DMS153 treated with DMSO at 0.1 percent for 48 hours (cell line): Measurements from ENCODE around the gene STEAP3.

ENCODE experiments used
- DNase-seq: peaks from one replicate; lab custom pipeline; 2025; ENCODE audit not compliant: unreplicated experiment; lab: John Stamatoyannopoulos, UW

Gene STEAP3, protein sequence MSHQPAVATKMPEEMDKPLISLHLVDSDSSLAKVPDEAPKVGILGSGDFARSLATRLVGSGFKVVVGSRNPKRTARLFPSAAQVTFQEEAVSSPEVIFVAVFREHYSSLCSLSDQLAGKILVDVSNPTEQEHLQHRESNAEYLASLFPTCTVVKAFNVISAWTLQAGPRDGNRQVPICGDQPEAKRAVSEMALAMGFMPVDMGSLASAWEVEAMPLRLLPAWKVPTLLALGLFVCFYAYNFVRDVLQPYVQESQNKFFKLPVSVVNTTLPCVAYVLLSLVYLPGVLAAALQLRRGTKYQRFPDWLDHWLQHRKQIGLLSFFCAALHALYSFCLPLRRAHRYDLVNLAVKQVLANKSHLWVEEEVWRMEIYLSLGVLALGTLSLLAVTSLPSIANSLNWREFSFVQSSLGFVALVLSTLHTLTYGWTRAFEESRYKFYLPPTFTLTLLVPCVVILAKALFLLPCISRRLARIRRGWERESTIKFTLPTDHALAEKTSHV

DNA sequence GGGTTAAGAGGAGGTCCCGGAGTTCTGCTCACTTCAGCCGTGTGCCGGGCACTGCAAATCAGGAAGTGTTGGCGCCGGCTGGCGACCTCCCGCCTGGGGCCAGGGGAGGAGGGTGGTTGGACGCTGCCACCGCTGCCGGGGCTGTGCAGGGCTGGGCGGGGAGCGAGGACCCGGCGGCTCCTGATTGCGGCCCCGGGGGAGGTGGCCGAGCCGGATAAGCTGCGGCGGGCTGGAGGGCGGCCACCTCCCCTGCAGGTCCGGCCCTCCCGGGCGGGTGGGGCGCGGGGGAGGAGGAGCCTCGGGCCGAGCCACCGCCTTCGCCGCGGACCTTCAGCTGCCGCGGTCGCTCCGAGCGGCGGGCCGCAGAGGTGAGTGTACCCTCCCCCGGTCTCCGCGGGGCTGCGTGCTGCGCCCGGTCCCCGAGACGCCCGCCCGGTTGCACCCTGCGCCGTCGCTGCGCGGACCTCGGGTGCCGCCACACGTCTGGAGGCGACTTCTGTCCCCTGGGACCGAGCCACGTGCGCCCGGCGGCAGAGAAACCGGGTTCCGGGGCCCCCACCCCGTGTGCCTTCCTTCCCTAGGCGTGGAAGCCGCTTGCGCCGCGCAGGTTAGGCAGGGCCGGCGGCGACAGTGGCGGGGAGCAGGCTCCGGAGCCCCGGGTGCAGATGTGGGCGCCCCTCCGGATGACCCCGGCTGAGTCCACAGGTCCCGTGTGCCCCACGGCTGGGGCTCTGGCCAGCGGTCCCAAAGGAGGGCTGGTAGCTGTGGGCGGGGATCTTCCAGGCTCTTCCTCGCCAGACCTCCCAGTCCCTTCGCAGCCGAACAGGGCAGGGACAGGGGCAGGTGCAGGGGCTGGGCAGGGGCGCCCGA is at the start of gene STEAP3:
TSS of gene STEAP3 (plus strand) at position 314 of the 870 bp plus-strand sequence. CDS start 7,179 bp downstream, outside the sequence.
- DNase-seq, result peak; percentile 53

DNA sequence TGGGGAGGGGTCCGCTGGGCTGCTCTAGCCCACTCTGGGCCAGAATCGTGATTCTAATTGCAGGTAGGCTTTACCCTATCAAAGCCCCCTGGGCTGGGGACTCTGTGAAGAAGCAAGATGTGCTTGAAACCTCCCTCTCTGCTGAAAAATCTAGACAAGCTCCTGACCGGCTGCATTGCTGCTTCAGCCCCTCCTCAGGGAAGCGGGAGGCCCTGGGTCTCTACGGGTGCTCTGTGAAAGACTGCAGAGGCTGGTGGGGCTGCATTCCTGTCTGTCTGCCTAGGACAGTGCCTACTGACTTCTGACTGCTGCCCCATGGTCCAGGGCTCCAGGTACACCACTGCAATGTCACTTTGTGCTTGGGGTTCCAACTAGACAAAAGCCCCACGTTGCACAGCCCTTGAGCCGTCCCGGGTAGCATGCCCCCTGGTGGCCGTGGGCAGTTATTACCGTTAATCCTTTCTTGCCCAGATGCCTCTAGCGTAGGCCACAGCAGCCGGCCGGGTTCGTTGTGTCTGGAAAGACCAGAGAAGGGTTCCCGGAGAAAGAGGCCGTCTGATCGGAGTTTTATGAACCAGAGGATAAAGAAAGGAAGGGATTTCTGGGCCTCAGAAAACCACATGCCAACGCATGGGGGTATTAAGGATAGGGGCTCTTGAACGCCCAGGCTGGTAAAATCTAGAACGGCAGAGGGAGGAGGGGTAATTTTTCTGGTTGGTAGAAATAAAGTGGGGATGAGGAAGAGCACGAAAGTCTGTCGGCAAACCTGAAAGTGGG is 49.2 kb upstream of the STEAP3 start:
- DNase-seq, result peak; percentile 27

DNA sequence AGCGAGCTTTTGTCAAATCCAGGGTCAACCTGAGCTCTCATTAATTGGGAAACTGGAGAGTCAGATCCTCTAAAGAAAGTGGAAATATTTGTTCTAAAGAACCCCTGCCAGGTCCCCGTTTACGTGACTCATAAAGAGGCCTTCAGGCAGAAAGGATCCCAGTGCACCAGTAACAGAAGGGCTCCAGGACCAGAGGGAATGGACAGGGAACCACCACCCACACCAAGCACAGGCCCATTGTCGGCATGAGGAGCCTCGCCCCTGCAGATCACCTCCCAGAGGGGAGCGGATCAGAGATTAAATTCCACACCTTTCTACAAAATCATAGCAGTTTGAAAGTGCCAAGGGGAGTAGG is 48.7 kb upstream of the STEAP3 start:
- DNase-seq, result no peak

DNA sequence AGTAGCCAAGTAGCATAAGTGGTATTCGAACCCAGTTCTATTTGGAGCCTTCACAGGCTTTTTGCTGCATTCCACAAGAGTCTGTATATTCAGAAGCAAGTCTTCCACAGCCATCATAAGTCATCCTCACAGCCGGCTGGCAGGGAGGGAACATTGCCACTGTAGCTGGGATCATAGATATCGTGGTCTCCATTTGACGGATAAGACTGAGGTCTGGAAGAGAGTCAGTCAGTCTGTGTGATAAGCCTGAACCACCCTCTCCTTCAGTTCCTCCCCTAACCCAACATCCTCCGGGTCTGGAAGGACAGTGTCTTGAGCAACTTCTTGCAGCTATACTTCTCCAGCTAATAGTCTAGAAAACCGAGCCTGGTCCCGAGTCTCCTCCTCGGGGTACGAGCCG is 48.1 kb upstream of the STEAP3 start:
- DNase-seq, result no peak

DNA sequence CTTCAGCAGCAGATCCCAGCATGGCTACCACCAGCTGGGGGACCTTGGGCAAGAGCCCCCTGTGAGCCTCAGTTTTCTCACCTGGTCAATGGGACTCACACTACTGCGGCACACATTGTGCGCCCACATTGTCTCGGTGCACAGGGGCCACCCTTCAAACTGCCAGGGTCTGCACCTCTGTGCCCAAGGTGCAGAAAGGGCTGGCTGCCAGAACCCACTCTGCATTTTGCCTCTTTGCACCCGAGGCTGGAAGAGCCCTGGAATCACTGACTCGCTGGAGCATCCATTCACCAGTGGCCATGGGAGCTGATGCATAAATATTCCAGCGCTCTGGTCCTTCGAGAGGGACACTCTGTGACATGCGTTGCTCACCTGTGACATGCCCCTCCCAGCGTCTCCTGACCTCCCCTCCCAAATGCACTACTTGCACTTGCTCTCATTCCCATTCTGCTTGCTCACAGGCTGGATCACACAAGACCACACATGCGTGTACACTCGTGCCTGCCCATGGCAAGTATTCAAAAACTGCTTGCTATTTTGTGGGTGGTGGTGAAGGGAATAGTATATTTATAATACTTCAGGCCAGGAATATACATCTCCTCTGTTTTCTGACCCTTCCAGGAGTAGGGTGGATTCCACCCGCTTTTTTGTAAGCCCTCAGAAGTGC is 46.3 kb upstream of the STEAP3 start:
- DNase-seq, result no peak

DNA sequence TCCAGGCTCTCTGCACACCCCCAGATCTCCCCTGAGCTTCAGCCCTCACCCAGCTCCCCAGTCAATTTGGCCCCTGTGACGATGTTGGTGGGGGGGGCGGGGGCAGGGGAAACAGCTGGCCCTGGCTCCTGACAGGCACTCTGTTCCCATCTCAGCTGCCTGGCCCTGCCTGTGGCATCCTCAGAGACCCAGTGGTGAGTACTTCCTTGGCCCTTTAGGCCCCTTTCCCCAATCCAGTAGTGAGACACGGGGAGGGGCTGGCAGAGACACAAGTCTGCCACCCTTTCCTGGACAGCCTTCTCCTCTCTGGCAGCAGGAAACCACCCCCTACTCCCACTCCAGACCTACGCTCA is 45.8 kb upstream of the STEAP3 start:
- no peak for DNase-seq

DNA sequence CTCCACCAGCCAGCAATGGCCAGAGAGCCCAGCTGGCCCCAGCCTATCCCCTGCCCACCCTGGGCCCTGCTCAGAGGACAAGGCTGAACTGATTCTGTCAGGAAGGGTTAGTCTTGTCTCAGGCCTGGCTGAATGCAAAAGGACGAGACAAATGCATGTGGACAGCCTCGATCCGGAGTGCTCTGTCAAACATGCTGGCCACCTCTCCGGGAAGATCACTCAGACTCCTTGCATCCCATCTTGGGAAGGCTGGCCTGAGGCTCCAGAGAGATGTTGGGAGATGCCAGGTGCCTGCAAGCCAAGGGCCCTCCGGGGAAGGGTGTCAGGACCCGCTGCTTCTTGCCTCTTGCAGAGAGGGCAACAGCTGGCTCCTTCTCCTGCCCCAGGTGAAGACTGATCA is 44.9 kb upstream of the STEAP3 start:
- no peak for DNase-seq

DNA sequence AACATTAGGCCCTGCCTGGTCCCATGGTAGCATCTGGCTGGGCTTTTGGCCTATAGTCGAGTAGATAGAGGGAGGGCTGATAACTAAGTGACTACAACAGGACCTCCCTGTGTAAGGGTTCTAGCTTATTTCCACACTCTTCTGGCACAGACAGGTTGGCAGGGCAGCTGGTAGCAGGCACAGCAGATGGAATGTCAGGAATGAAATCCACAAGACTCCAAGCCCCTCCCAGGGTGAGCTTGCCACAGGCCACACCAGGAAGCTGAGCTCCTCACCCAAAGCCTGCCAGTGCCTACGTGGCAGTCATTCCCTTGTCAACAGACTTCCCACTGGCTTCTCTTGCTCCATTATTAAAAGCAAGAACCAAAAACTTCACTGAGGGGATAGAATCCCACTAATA is 44.4 kb upstream of the STEAP3 start:
- DNase-seq, result no peak

DNA sequence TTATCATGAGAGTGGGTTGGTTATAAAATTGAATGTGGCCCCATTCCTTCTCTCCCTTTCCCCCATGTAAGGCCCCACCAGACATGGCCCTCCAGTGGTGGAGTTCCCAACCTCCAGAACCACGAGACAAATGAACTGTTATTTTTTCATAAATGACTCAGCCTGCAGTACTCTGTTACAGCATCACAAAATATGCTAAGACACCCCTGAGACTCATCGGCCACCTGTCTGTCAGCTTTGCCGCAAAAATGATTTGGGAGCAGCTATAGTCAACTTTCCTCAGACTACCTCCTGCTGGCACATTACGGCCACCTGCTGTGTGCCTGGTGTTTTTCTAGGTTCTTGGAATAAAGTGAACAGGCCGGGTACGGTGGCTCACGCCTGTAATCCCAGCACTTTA is 43.6 kb upstream of the STEAP3 start:
- no peak for DNase-seq

DNA sequence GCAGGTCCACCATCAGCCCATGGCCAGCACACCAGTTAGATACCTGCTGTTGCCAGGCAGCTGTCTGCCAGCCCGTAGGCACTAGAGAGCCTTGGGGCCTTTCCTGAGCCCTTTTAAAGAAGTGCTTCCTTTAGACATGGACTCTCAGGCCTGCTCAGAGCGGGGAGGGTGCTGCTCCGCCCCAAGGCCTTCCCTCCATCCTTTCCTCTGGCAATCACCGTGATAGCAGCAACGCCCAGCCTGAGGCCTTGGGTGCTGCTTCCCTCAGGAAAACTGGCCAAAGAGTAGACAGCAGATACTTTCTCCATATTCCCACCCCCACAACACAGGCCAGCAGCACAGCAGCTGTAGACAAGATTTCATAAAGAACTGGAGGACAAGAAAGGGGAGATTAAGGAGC is 42.7 kb upstream of the STEAP3 start:
- DNase-seq, result no peak

DNA sequence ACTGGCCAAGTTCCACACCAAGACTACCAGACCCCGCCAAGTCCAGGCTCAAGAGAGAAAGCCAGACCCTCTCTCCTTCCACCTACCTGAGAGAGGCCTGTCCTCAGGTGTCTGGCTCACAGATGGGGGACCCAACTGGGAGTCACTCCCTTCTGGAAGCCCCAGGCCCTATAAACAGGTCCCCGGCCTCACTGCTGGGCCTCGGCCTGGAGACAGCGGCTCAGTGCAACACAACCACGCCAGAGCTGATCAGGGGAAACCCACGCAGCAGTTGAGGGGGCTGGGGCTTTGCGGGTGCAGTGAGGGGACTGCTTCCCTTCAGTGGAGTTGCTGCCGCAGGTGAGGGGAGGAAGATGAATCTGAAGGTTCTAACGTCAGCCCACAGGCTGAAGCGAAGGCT is 42.2 kb upstream of the STEAP3 start:
- no peak for DNase-seq

DNA sequence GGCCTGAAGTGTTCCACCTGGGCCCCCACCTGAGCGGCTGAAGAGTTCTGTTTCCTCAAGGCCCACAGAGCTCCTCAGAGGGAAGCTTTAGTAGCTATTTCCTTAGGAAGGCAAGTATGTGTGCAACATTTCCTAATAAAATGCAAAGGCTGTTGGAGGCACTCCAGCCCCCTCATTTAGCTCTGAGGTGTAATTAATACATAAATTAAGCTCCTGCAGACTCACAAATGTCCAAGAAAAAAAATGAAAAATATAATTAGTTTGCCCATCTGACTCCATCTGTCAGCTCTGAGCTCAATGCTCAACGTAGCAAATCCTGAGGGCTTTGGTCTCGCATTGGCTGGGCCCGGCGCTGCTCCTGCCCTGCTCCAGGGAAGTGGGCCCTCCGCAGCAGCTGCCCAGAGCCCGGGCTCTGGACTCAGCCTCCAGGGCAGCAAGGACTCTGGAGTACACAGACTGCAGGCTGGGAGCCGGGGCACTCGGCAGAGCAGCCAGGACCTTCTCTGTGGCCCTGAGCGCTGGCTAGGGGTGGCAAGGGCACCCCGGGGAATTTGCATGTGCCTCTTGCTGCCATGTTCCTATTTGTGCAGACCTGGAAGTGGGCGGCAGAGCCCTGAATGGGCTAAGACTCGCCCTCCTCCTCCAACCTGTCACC is 41.7 kb upstream of the STEAP3 start:
- no peak for DNase-seq

DNA sequence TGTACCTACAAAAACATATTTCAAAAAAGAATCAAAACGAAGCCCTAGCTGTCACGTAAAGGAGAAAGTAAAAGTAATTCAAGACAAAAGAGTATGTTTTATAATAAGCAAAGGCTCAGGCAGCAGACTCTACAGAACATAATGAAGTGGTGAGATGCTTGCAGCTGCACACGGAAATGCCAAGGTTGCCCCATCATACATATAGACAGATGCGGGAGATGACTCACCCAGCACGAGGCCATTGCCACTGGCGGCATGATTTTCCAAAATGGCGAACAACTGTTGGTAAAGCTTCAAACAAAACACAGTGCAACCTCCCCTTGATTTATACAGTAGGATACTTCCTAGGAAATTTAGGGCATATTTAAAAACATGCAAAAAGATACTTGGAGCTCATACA is 39.1 kb upstream of the STEAP3 start:
- no peak for DNase-seq

DNA sequence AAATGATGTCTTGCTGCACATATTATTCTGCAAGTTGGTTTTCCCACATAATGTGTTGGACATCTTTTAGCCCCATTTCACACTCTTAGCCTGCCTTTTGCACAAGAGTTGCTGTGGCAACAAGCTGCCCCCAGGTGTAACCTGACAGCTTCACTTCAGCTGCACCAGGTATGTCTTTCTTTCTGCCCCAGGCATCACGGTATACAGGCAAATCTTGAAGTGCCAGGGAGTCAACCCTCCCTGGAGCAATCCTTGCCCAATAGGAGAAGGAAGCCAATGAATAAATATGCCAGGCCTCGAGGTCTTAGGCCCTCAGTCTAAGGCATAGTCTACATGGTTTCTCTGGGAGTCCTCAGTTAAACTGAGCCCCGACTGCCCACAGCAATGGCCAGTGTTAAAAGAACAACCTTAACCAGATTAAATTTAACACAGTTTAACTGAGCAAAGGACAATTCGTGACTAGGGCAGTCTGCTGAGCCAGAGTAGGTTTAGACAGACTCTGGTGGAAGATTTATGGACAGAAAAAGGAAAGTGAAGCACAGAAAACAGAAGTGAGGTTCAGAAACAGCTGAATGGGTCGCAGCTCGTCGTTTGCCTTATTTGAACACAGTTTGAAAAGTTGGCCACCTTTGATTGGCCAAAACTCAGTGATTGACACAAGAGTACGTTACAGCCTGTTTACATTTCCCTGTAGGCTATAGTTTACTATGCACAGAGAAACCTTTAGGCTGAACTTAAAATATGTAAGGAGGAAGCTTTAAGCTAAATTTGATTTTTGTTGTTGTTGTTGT is 33.1 kb upstream of the STEAP3 start:
- no peak for DNase-seq

DNA sequence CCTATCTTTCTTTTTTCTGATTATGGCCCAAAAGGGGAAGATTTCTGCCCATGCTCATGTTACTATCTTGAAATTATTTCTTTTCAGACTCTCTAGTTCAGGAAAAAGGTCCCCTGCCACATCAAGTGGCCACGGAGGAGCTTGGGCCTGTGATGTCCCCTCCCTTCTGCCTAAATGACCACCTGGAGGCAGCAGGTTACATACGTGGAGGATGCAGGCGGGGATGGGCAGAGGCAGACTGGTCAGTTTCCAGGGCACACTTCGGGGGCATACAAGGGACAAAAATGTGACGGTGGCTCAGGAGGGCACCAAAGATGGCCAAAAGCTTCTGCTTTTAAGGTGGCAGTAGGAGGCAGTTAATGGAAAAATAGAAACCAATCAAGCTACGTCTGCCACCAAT is 30.7 kb upstream of the STEAP3 start:
- DNase-seq, result no peak

DNA sequence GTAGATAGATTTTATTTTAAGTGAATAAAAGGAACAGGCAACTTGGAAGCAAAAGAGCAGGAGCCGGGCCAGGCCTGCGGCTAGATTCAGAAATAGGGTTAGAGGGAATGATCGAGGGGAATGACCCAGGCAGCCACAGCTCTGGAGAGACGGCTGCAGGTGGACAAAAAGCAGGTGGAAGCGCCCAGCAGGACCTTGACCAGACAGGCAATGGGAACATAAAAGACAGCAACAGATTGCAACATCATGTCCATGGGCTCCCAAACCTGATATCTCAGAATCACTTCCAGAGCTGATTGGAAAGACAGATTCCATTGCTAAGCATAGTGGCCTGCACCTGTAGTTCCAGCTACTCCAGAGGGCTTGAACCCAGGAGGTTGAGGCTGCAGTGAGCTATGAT is 28.6 kb upstream of the STEAP3 start:
- no peak for DNase-seq

DNA sequence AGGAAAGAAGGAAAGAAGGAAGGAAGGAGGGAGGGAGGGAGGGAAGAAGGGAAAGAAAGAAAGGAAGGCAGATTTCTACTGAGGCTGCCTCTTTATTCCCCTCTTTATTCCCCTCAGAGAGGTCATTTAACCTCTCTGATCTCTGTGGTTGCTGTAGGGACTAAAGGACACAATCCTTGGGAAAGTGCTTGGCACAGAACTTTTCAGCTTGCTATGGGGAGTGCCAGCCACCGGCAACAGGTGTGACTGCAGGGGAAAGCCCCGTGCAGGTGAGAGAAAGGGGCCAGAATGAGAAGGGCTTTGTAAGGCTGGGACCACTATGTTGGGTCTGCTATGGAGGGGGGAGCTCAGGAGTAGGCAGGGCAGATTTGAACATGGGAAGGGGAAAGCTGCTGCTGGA is 27.7 kb upstream of the STEAP3 start:
- no peak for DNase-seq

DNA sequence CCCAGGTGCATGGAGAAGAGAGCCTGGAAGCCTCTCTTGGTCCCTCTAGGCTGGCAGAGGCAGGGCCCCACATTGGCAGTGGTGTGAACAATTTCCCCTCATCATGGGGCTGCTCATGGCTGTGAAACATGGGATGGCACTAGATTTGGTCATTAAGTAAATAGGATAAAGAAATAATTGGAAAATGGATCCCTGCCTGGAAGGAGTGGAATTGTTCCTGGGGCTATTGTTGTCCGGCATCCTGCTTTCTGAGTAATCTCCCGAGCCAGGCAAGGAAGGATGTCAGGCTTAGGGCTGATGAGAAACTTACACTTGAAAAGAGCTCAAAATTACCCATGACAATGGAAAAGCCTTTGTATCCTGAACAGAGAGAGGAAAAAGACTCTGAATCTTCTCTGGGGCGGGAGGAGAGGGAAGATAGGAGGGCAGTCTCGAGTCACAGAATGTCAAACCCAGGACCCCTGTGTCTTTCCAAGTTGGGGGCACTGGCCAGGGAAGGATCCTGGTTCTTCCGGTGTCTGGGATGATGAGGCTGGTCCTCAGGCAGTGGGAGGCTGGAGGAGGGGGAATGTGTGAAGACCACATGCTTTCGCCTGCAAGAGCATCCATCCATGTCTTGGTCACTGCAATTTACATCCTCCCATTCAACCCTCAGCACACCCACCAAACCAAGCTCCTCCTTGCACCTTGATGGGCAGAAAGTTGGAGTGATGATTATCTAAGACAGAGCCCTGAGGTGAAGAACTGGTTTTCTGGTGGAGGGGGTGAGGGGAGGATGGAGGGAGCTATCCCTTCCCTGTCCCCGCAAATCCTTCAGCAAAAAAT is 27.1 kb upstream of the STEAP3 start:
- DNase-seq, result no peak

DNA sequence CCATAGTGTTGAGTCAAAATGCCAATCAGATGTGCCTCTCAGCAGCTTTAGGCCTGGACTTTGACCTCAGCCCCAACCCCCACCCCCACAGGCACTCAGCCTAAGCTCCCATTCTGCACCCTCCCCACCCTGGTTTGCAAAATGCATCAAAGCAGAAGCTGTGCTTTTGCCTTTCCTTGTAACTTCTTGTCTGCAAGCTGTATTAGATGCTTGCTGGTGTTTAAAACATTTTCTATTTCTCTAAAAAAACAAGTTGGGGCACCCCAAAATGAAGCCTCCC is 26.6 kb upstream of the STEAP3 start:
- no peak for DNase-seq
